ENCODE measurements around the gene CHST9.

CHST9 gene

GRCh38 chr18:26971409-26971808 is 213.7 kb downstream of the CHST9 start:
- Mint-ChIP-seq H3K27ac (ENCODE audit: low read depth) (no peak overlapping the region), H3K36me3 (ENCODE audit: insufficient read depth) (no peaks in the 10 kb centered on the region), H3K4me1 (no peaks in the 10 kb centered on the region), H3K27me3 (no peaks in the 10 kb centered on the region), H3K9me3 (peaks cover 24% of the 10 kb centered on the region), H3K4me3 (no peak overlapping the region)
- DNase-seq (ENCODE audit: low spot score in 2 of 2) (no peak), ATAC-seq (replicated peaks; ENCODE audit: extremely low read depth, poor library complexity, severe bottlenecking) (no peak)

DNA sequence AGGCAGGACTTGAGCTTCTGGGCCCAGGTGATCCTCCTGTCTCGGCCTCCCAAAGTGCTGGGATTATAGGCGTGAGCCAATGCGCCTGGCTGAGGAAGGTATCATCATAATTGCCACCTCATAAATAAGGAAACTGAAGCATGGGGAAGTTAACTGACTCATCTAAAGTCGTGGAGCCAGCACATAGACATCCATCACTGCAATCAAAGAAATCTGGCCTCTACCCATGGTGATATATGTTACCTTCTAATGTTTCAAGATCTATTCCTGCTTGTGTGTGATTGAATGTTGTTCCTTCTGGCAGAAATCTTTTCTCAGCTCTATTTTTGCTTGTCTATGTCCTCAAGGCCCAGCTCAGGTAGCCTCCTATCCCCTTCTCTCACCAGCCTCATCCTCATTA is 214.5 kb downstream of the CHST9 start:
- Mint-ChIP-seq H3K4me3 (no peak overlapping the region), H3K4me1 (no peaks in the 10 kb centered on the region), H3K9me3 (peaks cover 24% of the 10 kb centered on the region), H3K27ac (ENCODE audit: low read depth) (no peak overlapping the region), H3K36me3 (ENCODE audit: insufficient read depth) (no peaks in the 10 kb centered on the region), H3K27me3 (no peaks in the 10 kb centered on the region)
- DNase-seq (ENCODE audit: low spot score in 2 of 2) (no peak), ATAC-seq (replicated peaks; ENCODE audit: extremely low read depth, poor library complexity, severe bottlenecking) (no peak)

DNA sequence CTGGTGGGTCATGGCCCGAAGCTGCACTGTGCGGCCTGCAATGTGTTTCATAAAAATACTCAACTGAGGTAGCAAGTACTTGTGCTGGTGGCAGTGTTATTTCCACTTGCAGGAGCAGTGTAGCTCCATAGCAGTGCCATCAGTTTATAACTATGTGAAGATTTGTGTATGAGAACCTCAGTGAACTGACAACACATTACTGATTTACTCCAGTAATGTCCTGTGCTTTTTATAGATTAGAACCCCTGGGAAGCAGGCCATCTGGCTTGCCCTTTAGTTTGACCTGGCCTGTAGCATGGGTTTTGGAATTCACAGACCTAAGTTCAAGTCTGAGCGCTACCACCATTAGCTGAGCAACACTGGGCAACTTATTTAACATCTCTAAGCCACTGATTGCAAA is 219.9 kb downstream of the CHST9 start:
- Mint-ChIP-seq H3K4me3 (no peak overlapping the region), H3K36me3 (ENCODE audit: insufficient read depth) (no peaks in the 10 kb centered on the region), H3K27ac (ENCODE audit: low read depth) (no peak overlapping the region), H3K9me3 (no peaks in the 10 kb centered on the region), H3K4me1 (no peaks in the 10 kb centered on the region), H3K27me3 (no peaks in the 10 kb centered on the region)
- ATAC-seq (replicated peaks; ENCODE audit: extremely low read depth, poor library complexity, severe bottlenecking), result no peak
- DNase-seq (ENCODE audit: low spot score in 2 of 2), result no peak

DNA sequence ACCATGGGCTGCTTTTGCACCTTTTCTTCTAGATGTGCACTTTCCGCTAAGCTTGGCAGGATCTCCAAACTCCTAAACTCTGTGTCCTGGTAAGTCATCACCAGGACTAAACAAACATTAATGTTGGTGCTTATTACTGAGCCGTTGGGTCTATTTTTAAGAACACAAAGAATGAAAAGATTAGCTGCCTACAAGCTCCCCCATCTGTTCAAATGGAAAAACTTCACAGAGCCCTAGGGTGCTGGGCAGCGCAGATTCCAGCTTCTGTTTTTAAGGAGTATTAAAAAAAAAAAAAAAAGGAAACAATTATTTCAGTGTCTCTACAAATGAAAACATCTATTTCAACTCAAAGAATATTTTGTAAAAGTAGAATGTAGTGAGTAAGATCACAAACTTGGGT is 221.8 kb downstream of the CHST9 start:
- DNase-seq (ENCODE audit: low spot score in 2 of 2), result no peak
- Mint-ChIP-seq H3K36me3 (ENCODE audit: insufficient read depth) (no peaks in the 10 kb centered on the region), H3K4me3 (no peak overlapping the region), H3K27ac (ENCODE audit: low read depth) (no peak overlapping the region), H3K4me1 (no peaks in the 10 kb centered on the region), H3K27me3 (no peaks in the 10 kb centered on the region), H3K9me3 (peaks cover 12% of the 10 kb centered on the region)
- ATAC-seq (replicated peaks; ENCODE audit: extremely low read depth, poor library complexity, severe bottlenecking), result no peak

GRCh38 chr18:26961839-26962238 is 223.3 kb downstream of the CHST9 start:
- H3K36me3 Mint-ChIP-seq (ENCODE audit: insufficient read depth), result no peaks in the 10 kb centered on the region

GRCh38 chr18:26960911-26961310 is 224.2 kb downstream of the CHST9 start:
- Mint-ChIP-seq H3K4me3 (no peak overlapping the region), H3K9me3 (peaks cover 12% of the 10 kb centered on the region), H3K27me3 (no peaks in the 10 kb centered on the region), H3K27ac (ENCODE audit: low read depth) (no peak overlapping the region), H3K36me3 (ENCODE audit: insufficient read depth) (no peaks in the 10 kb centered on the region), H3K4me1 (no peaks in the 10 kb centered on the region)
- DNase-seq (ENCODE audit: low spot score in 2 of 2), result no peak
- ATAC-seq (replicated peaks; ENCODE audit: extremely low read depth, poor library complexity, severe bottlenecking), result no peak

More at GRCh38 chr18:26961839-26962238, 223.3 kb downstream of the CHST9 start:
- Mint-ChIP-seq H3K4me1 (no peaks in the 10 kb centered on the region), H3K4me3 (no peak overlapping the region), H3K27ac (ENCODE audit: low read depth) (no peak overlapping the region), H3K9me3 (peaks cover 12% of the 10 kb centered on the region), H3K27me3 (no peaks in the 10 kb centered on the region)
- ATAC-seq (replicated peaks; ENCODE audit: extremely low read depth, poor library complexity, severe bottlenecking), result no peak
- no peak for DNase-seq (ENCODE audit: low spot score in 2 of 2)

GRCh38 chr18:26956863-26957262 is 228.2 kb downstream of the CHST9 start:
- ATAC-seq (replicated peaks; ENCODE audit: extremely low read depth, poor library complexity, severe bottlenecking) (no peak), DNase-seq (ENCODE audit: low spot score in 2 of 2) (no peak)
- no peaks in the 10 kb centered on the region for H3K27me3 Mint-ChIP-seq
- H3K36me3 Mint-ChIP-seq (ENCODE audit: insufficient read depth), result no peaks in the 10 kb centered on the region
- H3K27ac Mint-ChIP-seq (ENCODE audit: low read depth), result no peak overlapping the region
- H3K9me3 Mint-ChIP-seq, result peaks cover 23% of the 10 kb centered on the region
- no peak overlapping the region for H3K4me3 Mint-ChIP-seq
- no peaks in the 10 kb centered on the region for H3K4me1 Mint-ChIP-seq

GRCh38 chr18:26948703-26949102 is 236.4 kb downstream of the CHST9 start:
- no peaks in the 10 kb centered on the region for H3K27me3 Mint-ChIP-seq
- no peaks in the 10 kb centered on the region for H3K36me3 Mint-ChIP-seq (ENCODE audit: insufficient read depth)
- H3K27ac Mint-ChIP-seq (ENCODE audit: low read depth), result no peak overlapping the region
- no peak overlapping the region for H3K4me3 Mint-ChIP-seq
- peaks cover 23% of the 10 kb centered on the region for H3K9me3 Mint-ChIP-seq
- ATAC-seq (replicated peaks; ENCODE audit: extremely low read depth, poor library complexity, severe bottlenecking), result no peak
- H3K4me1 Mint-ChIP-seq, result no peaks in the 10 kb centered on the region
- no peak for DNase-seq (ENCODE audit: low spot score in 2 of 2)

DNA sequence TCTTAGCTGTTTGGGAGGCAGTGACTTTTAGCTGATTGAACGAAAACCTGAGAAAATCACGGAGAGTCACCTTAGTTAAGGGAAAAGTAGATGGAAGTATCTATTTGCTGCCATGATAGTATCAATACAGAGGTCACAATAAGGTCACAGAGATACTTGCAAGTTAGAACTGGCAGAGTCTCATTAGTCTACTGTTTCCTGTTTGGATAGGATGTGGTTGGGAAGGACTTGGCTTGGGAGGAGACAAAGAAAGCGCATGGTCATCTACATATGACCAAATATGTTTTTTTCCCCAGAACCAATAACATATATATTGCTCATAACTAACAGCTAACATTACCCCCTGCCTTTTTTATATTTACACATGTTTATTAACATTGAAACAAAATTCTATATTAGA is 241.2 kb downstream of the CHST9 start:
- peaks cover 20% of the 10 kb centered on the region for H3K9me3 Mint-ChIP-seq
- no peaks in the 10 kb centered on the region for H3K36me3 Mint-ChIP-seq (ENCODE audit: insufficient read depth)
- DNase-seq (ENCODE audit: low spot score in 2 of 2), result no peak
- no peak overlapping the region for H3K27ac Mint-ChIP-seq (ENCODE audit: low read depth)
- no peaks in the 10 kb centered on the region for H3K4me1 Mint-ChIP-seq
- no peak for ATAC-seq (replicated peaks; ENCODE audit: extremely low read depth, poor library complexity, severe bottlenecking)
- no peak overlapping the region for H3K4me3 Mint-ChIP-seq
- H3K27me3 Mint-ChIP-seq, result no peaks in the 10 kb centered on the region

- DNase-seq (ENCODE audit: low spot score in 2 of 2) (no peak), ATAC-seq (replicated peaks; ENCODE audit: extremely low read depth, poor library complexity, severe bottlenecking) (no peak)
- Mint-ChIP-seq H3K36me3 (ENCODE audit: insufficient read depth) (no peaks in the 10 kb centered on the region), H3K4me3 (no peak overlapping the region), H3K27ac (ENCODE audit: low read depth) (no peak overlapping the region), H3K27me3 (no peaks in the 10 kb centered on the region), H3K4me1 (no peaks in the 10 kb centered on the region), H3K9me3 (peaks cover 20% of the 10 kb centered on the region)
Measured at GRCh38 chr18:26941584-26941983, 243.5 kb downstream of the CHST9 start.

DNA sequence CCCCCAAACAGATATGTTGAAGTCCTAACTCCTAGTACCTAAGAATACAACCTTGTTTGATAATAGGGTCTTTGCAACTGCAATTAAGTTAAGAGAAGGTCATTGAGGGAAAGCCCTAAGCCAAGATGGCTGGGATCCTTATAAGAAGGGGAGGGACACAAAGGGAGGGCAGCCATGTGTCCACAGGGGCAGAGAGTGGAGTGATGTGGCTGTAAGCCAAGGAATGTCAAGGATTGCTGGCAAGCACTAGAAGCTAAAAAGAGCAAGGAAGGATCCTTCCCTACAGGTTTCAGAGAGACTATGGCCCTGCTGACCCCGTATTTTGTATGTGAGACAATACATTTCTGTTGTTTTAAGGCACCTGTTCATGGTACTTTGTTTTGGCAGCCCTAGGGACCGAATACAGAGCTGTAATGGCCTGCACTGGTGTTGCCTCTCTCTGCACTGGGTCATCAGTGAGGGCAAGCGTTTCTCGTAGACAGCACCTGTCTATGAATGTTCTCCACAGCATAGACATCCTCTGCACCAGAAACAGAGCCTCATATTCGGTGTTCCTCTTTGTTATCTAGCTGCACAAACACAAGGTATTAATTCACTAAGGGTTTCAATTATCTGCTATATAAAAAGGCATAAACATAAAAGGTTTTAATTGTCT is 244.2 kb downstream of the CHST9 start:
- Mint-ChIP-seq H3K4me3 (no peak overlapping the region), H3K27me3 (no peaks in the 10 kb centered on the region), H3K4me1 (no peaks in the 10 kb centered on the region), H3K9me3 (peaks cover 15% of the 10 kb centered on the region), H3K36me3 (ENCODE audit: insufficient read depth) (no peaks in the 10 kb centered on the region), H3K27ac (ENCODE audit: low read depth) (no peak overlapping the region)
- ATAC-seq (replicated peaks; ENCODE audit: extremely low read depth, poor library complexity, severe bottlenecking) (no peak), DNase-seq (ENCODE audit: low spot score in 2 of 2) (no peak)

DNA sequence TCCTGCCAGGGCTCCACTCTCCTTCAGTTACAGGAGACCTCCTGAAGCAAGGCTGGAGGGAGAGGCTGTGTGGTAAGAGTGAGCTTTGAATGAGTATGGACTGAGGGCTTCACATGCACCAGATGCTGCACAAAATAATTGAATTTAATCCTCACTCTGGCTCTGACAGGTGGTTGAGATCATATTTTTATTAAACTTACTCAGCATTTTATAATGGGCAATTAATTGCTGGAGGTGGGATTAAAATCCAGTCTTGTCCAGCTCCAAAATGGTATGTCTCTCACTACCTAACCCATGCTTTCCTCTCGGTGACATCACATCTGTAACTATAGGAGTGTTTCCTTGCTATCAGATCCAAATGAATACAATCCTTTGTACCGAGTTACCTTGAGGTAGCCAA is 253.4 kb downstream of the CHST9 start:
- H3K27ac Mint-ChIP-seq (ENCODE audit: low read depth), result no peak overlapping the region
- no peak overlapping the region for H3K4me3 Mint-ChIP-seq
- DNase-seq (ENCODE audit: low spot score in 2 of 2), result no peak
- H3K36me3 Mint-ChIP-seq (ENCODE audit: insufficient read depth), result no peaks in the 10 kb centered on the region
- H3K9me3 Mint-ChIP-seq, result peaks cover 19% of the 10 kb centered on the region
- no peaks in the 10 kb centered on the region for H3K4me1 Mint-ChIP-seq
- no peaks in the 10 kb centered on the region for H3K27me3 Mint-ChIP-seq
- no peak for ATAC-seq (replicated peaks; ENCODE audit: extremely low read depth, poor library complexity, severe bottlenecking)

DNA sequence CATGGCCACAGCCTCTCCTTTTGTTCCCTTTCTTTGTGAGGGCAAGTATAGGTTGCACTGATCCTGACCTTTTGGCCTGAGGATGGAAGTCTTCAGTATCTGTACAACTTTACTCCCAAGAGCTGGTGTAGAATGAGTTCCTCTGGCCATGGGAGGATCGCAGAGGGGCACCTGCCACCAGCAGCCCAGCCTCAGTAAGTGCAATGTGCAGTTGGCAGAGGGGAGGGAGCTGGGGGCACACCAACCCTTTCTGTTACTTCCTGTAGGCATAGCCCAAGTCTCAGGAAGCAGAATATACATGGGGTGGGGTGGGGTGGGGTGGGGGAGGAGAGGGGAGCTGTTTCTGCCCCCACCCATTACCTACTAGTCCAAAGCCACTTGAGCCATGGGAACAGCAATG is 254.5 kb downstream of the CHST9 start:
- Mint-ChIP-seq H3K4me3 (no peak overlapping the region), H3K9me3 (peaks cover 19% of the 10 kb centered on the region)
- DNase-seq (ENCODE audit: low spot score in 2 of 2), result no peak

More for the DNA sequence above, 254.5 kb downstream of the CHST9 start:
- no peak overlapping the region for H3K27ac Mint-ChIP-seq (ENCODE audit: low read depth)
- no peaks in the 10 kb centered on the region for H3K27me3 Mint-ChIP-seq
- H3K36me3 Mint-ChIP-seq (ENCODE audit: insufficient read depth), result no peaks in the 10 kb centered on the region
- H3K4me1 Mint-ChIP-seq, result no peaks in the 10 kb centered on the region
- ATAC-seq (replicated peaks; ENCODE audit: extremely low read depth, poor library complexity, severe bottlenecking), result no peak

All from central memory CD8-positive, alpha-beta T cell (primary cell).